ENCODE data around the gene SORCS1.

SORCS1 gene

DNA sequence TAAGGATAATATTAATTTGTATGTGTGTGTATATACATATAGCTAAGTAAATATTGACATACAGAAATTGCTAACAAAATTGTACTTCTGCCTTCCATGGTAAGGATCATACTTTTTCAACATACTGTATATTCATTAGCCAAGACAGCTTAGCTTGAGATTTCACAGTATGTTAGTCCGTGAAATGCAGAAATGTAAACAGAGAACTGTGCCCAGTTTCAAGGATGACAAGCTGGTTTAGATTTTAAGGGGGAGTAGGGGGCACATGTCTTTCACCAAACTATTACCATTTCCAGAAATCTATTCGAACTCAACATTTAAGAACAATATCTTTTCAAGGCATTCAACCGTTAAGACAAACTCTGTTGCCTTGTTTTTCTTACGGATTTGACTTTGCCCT, 182.2 kb downstream of the SORCS1 start:
- no peak for DNase-seq

DNA sequence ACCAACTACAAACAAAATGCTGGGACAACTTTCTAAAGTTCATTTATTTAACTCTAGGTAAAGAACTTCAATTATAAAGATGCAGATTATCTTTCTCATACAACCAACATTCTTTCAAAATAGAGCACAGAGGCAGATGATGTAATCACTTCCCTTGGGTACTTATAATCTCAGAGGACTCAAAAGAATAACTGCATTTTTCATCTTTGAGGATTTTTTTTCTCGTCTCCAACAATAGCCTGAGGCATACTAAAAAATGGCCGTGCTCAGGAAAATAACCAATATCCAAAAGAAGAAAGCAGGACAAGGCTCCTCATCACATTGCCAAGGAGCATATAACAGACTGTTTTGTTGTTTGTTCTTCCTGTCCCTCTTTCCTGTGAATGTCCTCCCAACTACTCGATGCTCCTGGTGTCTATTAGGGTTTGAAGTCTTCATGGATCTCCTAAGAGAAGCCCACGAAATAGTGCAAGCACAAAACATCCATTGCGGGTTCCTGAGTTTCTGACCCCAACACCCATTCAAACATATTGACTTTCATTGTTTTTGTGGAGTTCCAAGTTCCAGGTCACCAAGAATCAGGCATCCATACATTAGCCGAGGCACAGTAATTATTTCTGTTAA, 182.9 kb downstream of the SORCS1 start:
- no peak for DNase-seq

DNA sequence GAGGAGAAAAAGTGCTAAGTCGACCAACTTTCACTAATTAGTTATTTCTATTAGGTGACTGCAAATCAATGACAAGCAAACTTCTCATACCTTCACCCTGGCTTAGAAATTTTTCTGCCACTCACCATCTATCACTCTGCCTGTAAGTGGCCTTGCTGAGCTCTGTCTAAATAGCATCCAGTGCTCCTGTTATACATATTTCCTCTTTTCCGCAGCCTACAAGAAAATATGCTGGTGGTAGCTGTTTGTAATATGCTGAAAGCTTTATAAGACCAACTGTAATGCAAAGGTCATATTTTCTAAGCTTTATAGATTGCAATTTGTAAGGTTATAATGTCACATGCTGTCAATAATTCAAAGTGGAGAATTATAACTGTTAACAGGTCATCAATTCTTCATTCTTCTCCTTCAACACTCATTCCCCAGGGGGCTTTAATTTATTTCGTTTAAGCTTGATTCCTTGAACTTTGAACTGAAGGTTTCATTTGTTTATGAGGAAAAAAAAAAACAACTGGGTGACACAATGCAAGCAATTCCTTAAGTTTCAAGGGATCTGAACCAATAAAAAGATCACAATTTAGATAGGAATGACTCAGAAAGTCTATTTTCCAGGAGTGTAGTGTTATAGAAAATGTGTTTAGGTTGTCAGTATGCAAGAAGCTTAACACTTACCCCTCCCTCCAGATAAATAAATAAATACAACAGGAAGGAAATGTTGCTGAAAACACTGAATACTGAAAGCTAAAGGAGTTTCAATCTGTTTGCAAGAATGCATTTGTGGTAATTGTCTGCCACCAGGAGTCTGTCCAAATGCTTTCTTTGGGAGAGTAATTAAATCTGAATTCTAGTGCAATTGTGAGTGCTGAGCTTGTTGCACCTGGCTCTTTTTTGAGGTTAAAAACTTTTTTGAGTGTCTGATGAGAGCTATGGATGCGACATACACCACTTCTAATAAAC, 183.7 kb downstream of the SORCS1 start:
- no peak for DNase-seq

DNA sequence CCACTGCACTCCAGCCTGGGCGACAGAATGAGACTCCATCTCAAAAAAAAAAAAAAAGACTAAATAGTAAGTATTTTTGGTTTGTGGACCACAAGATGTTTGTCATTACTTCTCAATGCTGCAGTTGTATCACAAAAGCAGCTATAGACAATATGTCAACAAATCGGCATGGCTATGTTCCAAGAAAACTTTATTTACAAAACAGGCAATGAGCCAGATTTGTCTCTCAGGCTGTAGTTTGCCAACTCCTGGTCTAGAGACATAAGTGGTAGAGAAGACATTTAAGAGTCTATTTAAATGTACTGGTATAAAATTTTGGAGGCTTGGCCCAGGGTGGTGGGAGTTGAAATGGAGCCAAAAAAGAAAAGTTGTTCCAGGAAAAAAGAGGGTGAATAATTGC, 185.8 kb downstream of the SORCS1 start:
- DNase-seq, result no peak

DNA sequence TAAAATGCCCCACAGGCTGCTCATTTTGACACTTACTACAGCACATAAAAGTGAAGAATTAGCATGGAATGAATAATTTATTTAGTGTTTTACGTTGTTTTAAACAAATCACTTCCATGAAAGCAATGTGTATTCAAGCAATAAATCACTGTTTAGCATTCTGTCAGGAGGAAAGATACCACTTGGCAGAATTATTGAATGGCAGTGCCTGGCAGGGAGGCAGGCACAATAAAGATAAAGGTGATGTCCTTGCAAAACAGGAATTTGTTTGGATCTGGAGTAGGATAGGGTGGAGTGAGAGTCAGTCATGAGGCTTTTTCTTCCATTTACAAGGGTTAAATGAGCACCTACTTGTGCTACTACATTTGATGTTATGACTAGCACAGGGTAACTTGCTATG, 190.8 kb downstream of the SORCS1 start:
- no peak for DNase-seq

DNA sequence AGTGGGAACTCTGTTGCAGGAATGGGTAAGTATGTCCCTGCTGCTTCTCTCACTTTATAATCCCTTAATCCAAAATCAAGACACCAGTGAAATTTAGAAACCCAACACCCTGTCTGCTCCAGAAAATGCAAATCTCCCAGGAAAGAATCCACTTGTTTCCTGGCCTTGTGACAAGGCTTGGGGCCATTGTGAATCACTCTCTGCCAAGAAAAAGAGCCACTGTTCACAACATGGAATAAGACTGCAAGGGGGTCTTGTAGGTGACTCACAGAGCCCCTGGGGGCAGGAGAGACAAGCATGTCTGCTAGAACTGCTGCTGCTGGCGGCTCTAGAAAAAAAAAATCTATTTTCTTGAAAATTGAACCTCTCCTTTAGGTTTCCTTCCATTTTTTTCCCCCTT, 191.2 kb downstream of the SORCS1 start:
- DNase-seq, result no peak

DNA sequence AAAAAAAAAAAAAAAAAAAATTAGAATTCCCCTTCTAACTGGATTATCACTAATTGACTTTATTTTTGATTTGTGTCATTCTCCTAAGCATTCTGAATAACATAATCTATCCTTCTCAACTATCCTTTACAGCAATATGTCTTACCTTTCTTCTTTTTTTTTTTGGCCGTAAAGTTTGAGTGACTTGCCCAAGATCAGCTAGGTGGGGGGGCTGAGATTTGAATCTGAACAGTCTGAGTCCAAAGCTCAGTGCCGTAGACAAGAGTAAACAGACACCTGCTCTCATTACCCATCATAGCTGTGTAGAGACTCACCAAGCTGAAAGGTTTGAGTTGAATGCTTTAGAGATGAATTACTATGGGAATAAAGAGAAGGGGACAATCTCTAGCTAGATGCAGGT, 192.1 kb downstream of the SORCS1 start:
- DNase-seq, result no peak

DNA sequence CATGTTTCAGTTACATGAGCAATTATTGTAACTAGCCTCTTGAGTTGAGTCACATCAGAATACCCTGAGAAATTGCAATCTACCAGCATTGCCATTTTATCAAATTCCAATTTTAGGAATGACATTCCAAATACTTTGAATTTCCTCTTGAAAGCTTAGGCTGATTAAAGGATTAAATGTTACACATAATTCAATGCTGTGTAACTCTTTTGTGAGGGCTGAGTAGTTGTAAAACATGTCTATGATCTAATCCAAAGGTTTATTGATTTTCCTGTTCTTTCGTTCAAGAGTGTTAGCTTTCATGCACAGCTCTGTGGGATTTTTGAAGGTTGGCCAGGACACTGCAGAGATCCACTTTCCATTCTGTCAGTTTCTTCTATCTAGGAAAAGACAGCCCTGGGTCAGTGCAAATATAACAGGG, 193.1 kb downstream of the SORCS1 start:
- DNase-seq, result no peak

DNA sequence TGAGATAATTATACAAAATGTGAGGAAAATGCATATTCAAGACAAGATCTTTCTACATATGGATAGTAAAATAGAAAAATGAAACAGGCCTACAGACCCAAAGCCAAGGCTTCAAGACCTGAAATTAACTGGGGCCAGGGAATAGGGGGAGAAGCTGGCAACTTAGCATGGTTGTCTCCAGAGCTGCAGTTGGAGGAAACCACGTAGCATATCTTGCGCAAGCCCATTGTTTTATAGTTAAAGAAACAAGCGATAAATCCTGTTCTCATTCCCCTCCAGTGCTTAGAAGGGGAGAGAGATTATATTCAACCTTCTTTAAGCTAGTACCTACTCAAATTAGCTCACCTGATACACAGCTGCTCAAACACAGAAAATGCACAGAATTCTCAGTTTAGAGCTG, 197.1 kb downstream of the SORCS1 start:
- DNase-seq, result no peak

DNA sequence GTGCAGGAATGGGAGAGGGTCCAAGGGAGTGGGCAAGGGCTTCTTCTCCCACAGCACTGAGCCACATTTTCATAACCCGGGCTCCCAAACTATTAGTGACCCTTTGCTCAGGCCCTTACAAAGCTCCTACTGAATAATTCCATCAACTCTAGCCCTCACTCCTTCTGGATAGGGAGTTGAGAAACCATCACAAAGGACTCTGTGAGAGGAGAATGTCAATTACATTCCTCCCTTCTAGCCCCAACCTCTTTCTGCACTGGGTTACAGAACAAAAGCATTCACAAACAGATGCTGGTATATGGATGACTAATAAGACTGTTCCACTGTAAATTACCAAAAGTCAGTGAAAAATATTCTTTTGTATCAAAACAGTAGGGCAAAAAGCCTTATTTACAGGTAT, 203.7 kb downstream of the SORCS1 start:
- no peak for DNase-seq

DNA sequence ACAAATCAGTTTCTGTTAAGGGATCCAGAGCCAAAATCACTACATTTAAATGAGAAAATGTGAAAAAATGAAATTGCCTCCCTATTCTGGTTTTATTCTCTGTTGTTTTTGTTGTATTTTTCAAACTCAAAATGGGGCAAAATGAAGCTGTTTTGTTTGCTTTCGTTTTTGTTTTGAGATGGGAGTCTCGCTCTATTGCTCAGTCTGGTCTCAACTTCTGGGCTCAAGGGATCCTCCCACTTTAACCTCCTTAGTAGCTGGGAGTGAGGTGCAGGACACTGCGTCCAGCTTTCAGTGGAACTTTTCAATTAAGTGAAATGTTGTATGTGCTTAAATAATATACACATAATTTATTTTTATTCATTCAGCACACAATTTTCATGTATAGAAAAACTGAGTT, 205.0 kb downstream of the SORCS1 start:
- no peak for DNase-seq

DNA sequence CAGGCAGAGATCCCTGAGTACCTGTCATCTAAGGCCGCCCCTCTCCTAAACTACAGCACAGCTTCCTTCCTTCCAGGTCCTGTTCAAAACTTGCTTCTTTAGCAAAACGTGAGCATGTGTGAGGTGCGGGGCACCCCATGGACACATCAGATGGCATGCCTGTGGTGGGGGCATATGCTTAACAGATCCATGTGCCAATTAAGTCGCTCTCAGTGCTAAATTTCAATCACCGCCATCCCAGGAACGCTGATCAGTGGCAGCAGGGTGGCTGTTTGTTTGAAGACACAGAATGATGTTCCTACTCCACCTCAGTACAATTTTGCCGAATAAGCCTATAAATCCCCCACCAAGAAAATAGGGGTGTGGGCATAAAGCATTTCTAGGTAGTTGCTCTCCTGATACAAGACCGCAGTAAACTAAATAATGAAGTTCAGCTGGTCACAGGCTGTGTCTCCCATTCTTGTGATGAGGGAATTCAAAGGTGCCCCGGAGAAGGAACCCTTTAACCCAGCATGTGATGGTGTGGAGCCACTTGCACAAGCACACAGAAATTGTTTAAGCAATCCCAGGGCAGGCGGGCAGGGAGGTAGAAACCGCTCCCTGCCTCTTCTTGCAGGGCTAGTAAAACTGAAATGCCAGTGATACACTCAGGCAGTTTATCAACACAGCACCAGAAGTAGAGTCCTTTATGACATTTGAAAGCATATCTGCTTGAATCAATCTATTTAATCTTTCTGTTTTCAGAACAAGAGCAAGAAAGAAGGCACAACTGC, 205.7 kb downstream of the SORCS1 start:
- no peak for DNase-seq

DNA sequence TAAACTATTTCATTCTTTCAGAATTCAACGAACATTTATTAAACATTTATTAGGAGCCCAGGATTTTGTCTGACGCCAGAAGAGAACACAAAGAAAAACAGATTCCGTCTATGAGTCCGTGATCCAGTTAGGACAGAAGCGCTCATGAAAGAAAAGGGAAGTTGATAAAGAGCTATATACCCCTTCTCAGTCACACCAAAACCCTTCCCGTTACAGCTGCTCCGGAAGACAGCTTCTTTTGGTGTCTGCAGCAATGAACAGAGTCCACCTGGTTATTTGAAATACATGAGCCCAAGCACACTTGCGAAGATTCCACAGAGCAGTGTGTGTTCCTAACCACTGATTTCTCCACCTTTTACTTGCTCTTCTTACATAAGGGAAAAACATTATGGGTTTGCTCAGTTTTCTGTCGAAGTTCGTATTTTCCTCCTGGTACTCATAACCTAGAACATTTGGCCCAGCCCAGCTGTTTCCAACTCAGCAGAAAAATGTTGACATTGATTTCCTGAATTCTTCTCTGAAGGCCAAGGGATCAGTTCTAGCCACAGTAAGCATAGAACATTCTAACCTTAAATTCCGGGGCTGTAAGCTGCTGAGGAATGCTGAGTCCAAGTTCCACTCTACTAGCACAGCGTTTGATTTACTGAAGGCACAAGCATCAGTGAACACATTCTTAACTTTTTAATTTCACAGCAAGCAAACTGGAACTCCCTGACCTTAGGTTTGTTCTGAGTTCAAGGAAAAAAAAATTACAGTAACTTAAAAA, 206.5 kb downstream of the SORCS1 start:
- DNase-seq, result no peak

DNA sequence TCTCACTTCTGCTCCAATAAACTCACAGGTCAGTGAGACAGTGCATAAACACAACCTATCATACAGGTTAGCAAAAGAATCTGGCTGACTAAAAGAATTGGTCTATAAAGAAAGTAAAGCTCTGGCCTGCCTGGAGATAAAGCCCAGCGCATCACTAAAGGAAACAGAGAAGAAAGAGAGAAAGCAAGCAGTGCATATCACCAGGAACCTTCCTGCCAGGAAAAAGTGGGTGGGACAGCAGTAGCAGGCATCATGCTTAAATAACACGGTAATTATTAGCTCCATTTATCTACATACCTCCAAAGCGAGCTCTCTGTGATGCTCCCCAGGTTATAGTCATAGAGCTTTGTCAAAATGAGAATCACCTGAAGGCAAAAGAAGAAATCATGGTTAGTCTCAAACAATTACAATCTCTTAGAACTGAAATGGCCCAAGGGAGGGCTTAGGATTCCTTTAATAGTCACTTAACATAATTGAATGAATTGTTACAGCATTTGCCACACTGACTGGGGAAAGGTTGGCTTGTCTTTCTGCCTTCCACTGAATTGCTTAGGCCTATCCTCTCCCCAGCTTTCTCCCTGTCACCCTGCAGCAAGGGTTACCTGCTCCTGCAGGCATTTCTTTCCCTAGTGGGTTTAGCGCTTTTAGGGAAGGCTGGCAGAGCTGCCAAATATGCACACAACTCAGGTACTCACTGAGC, 208.1 kb downstream of the SORCS1 start:
- no peak for DNase-seq

DNA sequence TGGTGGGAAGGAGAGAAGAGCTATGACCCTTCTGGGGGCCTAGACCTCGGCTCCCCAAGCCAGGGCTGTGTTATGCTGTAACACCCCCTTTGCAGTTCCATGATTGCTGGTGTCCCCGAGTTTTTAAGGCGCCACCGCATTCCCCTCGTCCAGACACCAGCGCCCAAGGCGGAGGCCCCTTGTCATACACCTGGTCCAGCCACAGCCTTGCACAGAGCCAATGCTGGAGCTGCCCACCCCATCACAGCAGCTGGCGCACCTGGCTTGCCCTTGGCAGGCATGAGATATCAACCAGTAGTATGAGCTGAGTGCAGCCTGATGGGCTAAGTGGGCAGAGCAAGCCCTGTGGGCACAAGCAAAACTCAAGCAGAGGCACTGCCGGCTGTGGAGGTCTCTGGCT, 209.4 kb downstream of the SORCS1 start:
- no peak for DNase-seq

DNA sequence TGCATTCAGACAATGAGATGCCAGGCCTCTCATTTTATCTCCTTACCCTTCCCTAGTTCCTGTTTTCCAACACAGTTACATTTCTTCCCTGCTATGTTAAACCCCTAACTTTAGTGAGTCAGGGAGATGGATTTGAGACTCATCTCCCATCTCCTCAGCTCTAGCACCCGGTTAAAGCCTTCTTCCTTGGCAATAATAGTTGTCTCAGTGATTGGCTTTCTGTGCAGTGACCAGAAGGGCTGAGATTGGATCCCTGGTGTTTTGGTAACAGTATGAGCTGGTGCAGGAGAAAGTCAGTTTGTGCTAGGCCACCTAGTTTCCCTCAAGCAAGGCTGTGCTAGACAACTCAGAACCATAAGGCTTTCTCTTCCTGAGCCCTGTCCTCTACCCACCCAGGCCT, 212.5 kb downstream of the SORCS1 start:
- DNase-seq, result no peak

DNA sequence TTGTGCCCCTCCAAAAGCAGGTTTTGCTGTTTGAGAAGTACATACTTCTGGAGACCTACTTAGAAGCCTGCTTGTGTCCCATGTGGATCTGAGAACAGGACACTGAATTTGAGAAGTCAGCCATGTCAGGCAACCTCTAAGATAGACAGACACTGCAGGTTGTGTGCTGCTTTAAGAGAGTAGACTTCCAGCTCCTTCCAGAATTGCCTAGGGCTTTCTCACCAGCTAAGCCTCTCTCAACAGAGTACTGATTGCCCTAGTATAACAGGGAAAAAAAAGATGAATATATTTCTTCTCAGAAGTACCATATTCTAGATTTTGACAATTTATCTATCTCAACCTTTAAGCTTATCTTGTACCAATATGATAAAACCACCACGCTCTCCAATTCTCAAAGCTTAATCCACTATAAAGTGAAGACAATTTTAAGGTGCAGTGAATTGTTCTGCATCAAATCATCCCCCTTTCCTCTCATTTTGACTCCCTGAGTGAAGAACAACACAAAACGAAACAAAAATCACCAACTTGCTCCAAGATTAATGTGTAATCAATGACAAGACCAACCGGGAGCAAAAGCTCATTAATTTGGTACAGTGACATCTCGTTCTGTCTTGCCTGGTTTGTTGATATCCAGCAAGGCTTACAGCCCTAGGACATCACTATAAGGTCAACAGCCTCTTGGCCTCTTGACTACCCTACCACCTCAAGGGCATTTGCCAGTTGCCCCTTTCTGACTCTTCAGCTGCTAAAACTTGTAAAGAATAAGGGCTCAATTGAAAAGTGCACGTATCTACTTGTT, 214.6 kb downstream of the SORCS1 start:
- no peak for DNase-seq

DNA sequence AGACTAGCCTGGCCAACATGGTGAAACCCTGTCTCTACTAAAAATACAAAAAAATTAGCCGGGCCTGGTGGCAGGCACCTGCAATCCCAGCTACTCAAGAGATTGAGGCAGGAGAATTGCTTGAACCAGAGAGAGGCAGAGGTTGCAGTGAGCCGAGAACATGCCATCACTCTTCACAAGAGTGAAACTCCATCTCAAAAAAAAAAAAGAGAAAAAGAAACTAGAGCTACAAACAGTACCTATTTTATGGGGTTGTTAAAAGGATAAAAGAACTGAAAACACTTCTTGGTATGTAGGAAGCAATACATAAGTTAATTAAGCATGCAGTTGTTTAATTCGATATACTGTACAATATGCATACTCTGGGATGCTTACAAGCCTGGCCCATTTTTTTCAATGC, 216.9 kb downstream of the SORCS1 start:
- no peak for DNase-seq

DNA sequence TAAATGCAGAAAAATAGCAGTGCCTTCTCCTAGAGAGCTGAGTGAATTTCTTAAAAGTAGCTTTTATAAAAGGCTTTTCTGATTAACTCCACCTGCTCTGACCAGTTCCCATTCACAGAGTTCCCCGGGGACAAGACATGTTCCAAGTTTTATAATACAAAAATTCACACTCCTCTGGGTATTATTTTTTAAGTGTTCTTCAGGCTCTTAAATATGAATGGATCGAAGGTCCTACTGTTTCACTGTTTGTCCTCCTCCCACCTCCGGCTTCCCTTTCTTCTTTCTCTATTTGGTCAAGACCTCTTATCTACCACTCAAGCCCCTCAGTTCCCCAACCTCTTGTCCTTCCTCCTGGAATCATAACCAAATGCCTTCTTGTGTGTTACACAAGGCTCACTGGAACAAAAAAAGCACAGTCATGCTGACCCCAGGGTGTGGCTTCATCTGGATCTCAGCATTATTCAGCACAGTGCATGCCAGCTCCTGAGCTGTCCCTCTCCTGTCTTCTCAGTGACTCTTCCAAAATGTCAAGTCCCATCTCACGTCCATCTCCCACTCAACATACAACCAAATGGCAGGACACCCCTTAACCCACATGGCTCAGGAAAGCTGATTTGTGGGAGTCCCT, 222.4 kb downstream of the SORCS1 start:
- no peak for DNase-seq

DNA sequence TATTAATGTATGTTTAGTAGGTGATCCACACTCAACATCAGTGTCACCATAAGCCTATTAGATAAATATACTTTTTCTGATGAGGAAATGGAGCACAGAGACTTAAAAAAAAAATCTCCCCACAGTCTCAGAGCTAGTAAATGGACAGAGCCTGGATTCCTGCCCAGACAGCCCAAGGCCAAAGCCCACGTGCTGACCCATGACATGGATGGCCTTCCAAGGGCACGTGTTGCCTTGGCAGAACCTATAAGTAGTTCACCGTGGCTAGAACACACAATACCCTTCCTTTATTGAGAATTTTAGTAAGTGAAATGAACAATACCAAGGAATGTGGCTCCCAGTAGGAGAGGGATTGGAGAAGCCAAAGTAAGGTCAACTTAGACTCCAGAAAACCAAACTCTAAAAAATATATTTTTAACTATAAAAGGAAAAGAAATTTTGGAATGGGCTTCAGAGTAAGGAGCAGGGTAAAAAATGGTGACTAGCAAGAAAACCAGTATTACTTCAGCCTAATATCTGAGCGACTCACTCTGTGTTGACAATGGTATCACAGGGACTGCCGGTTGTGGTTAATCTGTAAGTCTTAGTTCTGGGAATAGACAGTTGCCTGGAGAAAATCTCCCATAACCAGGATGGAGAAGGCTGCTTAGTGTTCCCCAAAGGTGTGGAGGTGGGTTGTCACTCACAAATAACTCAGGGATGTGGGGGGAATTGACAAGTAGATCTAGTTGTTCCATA, 223.0 kb downstream of the SORCS1 start:
- no peak for DNase-seq

Measured in activated naive CD4-positive, alpha-beta T cell (primary cell).